HUDEP-2 (cell line): ENCODE results near the gene ZNF221.

Experiments
- DNase-seq, 76 experiments: peaks; one replicate each; lab custom pipeline; 2025; ENCODE audit not compliant: unreplicated experiment in 76 of 76; lab: John Stamatoyannopoulos, UW

ZNF221 gene

GRCh38 chr19:43956827-43957226 lies 5.8 kb downstream of the ZNF221 start:
- DNase-seq, result no peak

DNA sequence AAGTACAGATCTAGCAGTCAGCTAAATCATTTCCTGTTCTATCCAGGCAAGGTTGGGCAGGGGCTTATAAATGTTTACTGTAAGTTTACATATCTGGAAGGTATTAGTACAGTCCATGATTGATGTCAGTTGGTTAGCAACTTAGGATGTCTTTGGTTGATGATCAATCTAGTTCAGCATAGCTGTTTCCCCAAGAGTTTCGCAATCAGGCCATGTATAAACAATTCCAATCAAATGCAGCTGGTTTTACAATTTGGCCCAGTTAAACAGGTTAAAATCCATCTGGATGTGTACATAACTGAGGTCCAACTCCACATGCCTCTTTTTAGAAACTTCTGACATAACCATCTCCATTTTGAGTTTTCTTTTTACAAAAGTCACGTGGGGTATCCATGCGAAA lies 6.9 kb downstream of the ZNF221 start:
- no peak for DNase-seq

DNA sequence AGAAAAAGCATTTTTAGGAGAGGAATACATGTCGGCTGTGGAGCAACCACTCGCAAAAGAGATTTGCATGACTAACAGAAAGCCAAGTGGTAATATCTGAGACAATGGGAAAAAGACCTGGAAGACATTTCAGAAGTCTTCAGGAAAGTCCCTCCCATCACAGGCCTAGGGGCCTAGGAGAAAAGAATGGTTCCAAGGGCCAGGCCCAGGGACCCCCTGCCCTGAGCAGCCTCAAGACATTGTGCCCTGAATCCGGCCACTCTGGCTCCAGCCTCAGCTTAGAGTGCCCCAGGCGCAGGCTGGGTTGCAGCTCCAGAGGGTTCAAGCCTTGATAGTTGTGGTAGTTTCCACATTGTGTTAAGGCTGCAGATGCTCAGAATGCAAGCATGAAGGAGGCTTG lies 9.4 kb downstream of the ZNF221 start:
- DNase-seq, result no peak

DNA sequence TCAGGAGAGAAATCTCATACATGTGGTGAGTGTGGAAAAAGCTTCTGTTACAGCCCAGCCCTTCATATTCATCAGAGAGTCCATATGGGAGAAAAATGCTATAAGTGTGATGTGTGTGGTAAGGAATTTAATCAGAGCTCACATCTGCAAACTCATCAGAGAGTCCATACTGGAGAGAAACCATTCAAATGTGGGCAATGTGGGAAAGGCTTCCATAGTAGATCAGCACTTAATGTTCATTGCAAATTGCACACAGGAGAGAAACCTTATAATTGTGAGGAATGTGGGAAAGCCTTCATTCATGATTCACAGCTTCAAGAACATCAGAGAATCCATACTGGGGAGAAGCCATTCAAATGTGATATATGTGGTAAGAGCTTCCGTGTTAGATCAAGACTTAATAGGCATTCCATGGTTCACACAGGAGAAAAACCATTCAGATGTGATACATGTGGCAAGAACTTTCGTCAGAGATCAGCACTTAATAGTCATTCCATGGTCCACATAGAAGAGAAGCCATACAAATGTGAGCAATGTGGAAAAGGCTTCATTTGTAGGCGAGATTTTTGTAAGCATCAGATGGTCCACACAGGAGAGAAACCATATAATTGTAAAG lies 15.2 kb downstream of the ZNF221 start:
- no peak for DNase-seq

- DNase-seq, result no peak
Measured at GRCh38 chr19:43976732-43977131, 25.7 kb downstream of the ZNF221 start.

GRCh38 chr19:43983544-43983911 lies 32.5 kb downstream of the ZNF221 start:
- DNase-seq, result no peak

DNA sequence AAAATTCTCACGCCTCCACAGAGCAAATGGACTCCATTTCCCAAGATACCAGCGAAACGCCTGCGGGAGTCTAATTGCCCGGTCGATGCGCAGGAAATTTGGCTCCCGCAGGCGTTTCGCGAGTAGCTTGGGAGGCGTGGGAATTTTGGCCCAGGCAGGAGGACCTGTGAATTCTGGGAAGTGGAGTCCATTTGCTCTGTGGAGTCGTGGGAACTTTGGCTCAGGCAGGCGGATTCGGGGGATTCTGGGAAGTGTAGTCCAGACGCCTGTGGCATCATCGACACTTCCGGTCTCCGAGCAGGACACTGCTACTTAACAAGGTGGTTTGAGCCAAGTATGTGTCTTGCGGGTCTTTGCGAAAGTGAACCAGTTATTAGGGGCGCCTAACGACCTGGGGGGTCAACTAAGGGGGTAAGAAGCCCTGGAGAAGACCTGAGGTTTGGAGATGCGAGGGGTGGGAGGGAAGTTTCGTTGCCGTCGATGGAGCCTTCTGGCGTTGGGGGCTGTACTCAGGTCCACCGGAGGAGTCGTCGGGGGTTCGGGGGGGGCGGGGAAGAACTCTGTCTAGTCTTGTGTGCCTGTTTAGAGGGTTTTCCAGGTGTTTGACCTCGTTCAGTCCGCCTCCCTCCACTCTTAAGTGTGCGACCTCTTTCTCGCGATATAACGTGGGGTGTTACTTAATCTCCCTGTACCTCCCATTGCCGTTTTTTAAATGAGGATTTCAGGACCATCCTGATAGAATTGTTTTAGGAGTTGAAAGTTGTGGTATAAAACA lies 33.1 kb downstream of the ZNF221 start, which contains the start of gene ZNF155:
Gene ZNF155 (plus strand): TSS at position 277 of the 775 bp plus-strand sequence. CDS start 4,356 bp downstream, outside the sequence.
- peak in 75 of 76 experiments; percentile 48 to 94 (median 83) for DNase-seq

- peak in 12 of 76 experiments; percentile 8 to 61 (median 29) for DNase-seq
Measured at GRCh38 chr19:43984687-43985000, 33.6 kb downstream of the ZNF221 start.

DNA sequence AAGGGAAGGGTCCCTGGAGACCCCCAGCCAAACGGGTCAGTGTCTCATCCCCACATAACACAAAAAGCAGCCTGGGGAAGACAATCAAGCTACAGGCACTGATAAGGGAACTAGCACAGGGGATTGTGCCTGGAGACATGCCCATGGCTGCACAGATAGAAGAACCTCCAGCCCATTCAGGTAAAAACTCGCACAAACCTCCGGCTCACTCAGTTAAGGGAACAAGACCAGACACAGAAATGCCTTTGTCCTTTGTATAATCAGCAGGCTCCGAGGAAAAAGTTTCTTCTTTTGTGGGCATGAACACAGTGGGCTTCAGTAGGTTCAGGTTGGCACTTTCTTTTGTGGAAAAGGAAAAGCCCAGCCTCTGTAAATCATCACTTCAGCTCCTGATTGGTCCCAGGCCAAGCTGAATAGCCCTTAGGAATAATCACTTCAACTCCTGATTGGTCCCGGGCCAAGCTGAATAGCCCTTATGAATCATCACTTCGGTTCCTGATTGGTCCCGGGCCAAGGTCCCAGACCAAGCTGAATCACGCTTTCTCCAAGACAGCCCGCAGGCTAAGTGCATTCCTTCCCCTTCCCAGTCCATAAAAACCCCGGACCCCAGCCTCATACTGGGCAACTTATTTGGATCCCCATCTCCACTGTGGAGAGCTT lies 46.7 kb downstream of the ZNF221 start:
- DNase-seq, result no peak

DNA sequence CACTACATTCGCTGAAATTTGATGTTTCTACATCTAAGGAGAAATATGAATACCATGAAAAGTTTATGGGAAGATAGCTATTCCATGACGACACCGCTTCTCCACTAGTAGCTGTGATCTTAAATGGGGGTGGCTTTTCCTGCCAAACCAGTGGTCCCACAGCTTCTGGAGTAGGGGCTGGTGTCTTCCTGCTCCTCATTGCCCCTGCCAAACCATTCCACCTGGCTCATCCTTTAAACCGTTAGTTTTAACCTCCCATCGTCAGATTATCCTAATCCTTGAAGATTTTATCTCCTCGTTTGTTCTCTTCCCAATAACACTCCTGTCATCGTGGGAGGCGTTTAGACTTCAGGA lies 51.2 kb downstream of the ZNF221 start:
- DNase-seq, result no peak

DNA sequence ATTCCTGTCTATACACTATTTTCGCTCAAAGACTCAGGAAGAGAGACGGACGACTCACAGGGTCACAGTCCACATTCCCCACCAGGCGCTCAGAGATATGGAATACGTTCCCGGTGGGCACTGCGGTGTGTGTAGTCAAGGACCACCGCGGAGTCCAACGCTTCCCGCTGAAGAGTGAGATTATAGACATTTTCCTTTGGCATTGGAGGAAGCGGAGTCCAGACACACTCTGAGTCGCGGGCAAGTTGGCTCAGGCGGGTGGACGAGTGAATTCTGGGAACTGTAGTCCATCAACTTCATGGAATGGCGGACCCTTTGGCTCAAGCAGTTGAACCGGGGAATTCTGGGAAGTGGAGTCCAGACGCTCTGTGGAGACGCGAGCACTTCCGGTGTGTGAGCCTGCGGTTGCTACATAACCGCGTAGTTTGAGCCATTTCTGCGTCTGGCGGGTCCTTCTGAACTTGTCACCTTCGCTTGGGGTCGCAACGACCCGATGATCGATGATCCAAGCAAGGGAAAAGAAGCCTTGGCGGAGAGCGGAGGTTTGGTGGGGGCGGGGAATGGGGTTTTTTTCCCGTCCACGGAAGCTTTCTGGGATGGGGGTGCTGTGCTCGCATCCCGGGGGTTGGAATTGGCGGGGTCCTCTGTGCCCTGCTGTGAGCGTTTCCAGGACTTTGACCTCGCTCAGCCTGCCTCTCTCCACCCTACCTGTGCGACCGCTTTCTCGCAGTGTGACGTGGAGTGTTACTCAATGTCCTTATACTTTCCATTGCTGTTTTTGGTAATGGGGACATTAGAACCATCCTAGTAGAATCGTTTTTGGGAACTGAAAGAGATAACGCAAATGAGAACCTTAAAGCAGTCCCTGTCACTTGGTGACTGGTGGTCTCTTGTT lies 51.8 kb downstream of the ZNF221 start, which contains the start of gene ZNF230:
Gene ZNF230 (plus strand): TSS at position 392 of the 895 bp plus-strand sequence. CDS start 4,122 bp downstream, outside the sequence.
- peak in 75 of 76 experiments; percentile 32 to 97 (median 90) for DNase-seq

- peak in 9 of 76 experiments; percentile 2 to 41 (median 13) for DNase-seq
Measured at GRCh38 chr19:44003461-44004009, 52.5 kb downstream of the ZNF221 start.

- DNase-seq, result no peak
Measured at GRCh38 chr19:44005973-44006372, 54.9 kb downstream of the ZNF221 start.

GRCh38 chr19:44007473-44007872 lies 56.4 kb downstream of the ZNF221 start:
- DNase-seq, result no peak

DNA sequence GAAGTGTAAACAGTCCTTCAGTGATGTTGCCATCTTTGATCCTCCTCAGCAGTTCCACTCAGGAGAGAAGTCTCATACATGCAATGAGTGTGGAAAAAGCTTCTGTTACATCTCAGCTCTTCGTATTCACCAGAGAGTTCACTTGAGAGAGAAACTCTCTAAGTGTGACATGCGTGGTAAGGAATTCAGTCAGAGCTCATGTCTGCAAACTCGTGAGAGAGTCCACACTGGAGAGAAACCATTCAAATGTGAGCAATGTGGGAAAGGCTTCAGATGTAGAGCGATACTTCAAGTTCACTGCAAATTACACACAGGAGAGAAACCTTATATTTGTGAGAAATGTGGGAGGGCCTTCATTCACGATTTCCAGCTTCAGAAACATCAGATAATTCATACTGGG lies 59.4 kb downstream of the ZNF221 start:
- DNase-seq, result no peak
